Activated naive CD4-positive, alpha-beta T cell treated with anti-CD3 and anti-CD28 coated beads for 36 hours (primary cell): ENCODE measurements around the gene RPS24. TPM values are rescaled to one million over a fixed set of nuclear protein-coding genes. Genes with fewer than 3 reads are reported as not detected.
"Not testable (repeated sequence)": the region's sequence is repeated elsewhere in the genome, so short reads cannot be mapped to it uniquely, and the experiment has no call there.

Experiments used
- CTCF ChIA-PET: fragments of 350-600 bp; sonication (Branson Sonifier 250); formaldehyde crosslinking; loops from one replicate; lab custom pipeline; 2021; ENCODE audit warnings: antibody characterized with exemption; lab: Charles Lee
- DNase-seq: peaks from one replicate; pipeline ENCODE4 v3.0.0-alpha.2; 2020
- H3K27ac Mint-ChIP-seq: one replicate; pipeline ENCODE4 v1.8.0; 2021; ENCODE audit warnings: mild to moderate bottlenecking, mixed read lengths
- H3K27me3 Mint-ChIP-seq: one replicate; pipeline ENCODE4 v1.8.0; 2021; ENCODE audit warnings: low read depth, mixed read lengths
- H3K36me3 Mint-ChIP-seq: one replicate; pipeline ENCODE4 v1.8.0; 2021; ENCODE audit warnings: low read depth, mixed read lengths
- H3K4me1 Mint-ChIP-seq: one replicate; pipeline ENCODE4 v1.8.0; 2021; ENCODE audit warnings: low read depth, mixed read lengths
- H3K4me3 Mint-ChIP-seq: one replicate; pipeline ENCODE4 v1.8.0; 2021; ENCODE audit warnings: mild to moderate bottlenecking, moderate library complexity, mixed read lengths
- H3K9me3 Mint-ChIP-seq: one replicate; pipeline ENCODE4 v1.8.0; 2021; ENCODE audit warnings: mixed read lengths
- intact Hi-C: fragments of 100-400 bp; cut with micrococcal nuclease; formaldehyde crosslinking; loops from one replicate; pipeline ENCODE4 v1.15.1; 2023
- total RNA-seq, 2 experiments: library from RNA; stranded (reverse); gene quantifications; one replicate each; pipeline ENCODE4 v1.2.3, GENCODE V29; 2021

The RPS24 gene
- total RNA-seq, result 1,000 to 10,000 TPM; 2,424 to 2,524 TPM

GRCh38 chr10:78033637-78034470, at the start of gene RPS24:
Gene RPS24, plus strand, starts transcription at chr10:78033863. Its CDS starts 39 bp downstream, at chr10:78033902.
- H3K4me1 Mint-ChIP-seq, result peaks cover 51% of the 10 kb centered on the region
- peak within 1 kb of the TSS; percentile 88 for H3K4me3 Mint-ChIP-seq
- H3K9me3 Mint-ChIP-seq, result no peaks in the 10 kb centered on the region
- CTCF ChIA-PET, result interaction anchor here (1.0 kb wide), 1 partner anchor 12 kb away, joined by 4 read pairs; no protein-coding TSS in a partner anchor
- peaks cover 46% of the 10 kb centered on the region for H3K36me3 Mint-ChIP-seq
- no peaks in the 10 kb centered on the region for H3K27me3 Mint-ChIP-seq
- peak; percentile 96 for DNase-seq
- H3K27ac Mint-ChIP-seq, result peak within 1 kb of the TSS; percentile 87
- intact Hi-C loops, result loop anchor here (1.0 to 10.0 kb wide), 7 partner anchors 269 to 1411 kb away; partner anchors contain the start of genes ZCCHC24 and ZMIZ1

DNA sequence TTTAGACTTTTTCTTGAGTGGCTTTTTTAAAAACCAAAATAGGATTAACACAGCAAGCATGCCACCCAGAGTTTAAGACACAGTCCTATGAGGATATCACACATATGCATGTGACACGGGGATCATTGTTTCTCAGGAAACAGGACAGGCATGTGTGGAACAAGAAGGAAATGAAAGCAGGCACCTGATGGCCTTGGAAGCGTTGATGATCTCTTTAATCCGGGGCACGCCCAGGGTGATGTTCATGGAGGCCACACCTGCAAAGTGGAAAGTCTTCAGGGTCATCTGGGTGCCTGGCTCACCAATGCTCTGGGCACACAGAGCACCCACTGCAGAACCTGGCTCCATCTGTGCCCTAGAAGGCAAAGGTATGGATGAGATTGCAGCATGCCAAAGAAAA, 48.7 kb upstream of the RPS24 start:
- H3K4me3 Mint-ChIP-seq, result no peak overlapping the region
- no peaks in the 10 kb centered on the region for H3K4me1 Mint-ChIP-seq
- no peaks in the 10 kb centered on the region for H3K27me3 Mint-ChIP-seq
- H3K27ac Mint-ChIP-seq, result no peak overlapping the region
- no peak for DNase-seq
- peaks cover 47% of the 10 kb centered on the region for H3K36me3 Mint-ChIP-seq
- CTCF ChIA-PET, result no interaction called here
- no peaks in the 10 kb centered on the region for H3K9me3 Mint-ChIP-seq
- intact Hi-C loops, result no loop called here

GRCh38 chr10:77987671-77988255, 45.9 kb upstream of the RPS24 start:
- peaks cover 39% of the 10 kb centered on the region for H3K36me3 Mint-ChIP-seq
- H3K4me1 Mint-ChIP-seq, result no peaks in the 10 kb centered on the region
- intact Hi-C loops, result no loop called here
- no peak for DNase-seq
- H3K4me3 Mint-ChIP-seq, result no peak overlapping the region
- no peak overlapping the region for H3K27ac Mint-ChIP-seq
- CTCF ChIA-PET, result no interaction called here
- H3K9me3 Mint-ChIP-seq, result no peaks in the 10 kb centered on the region
- no peaks in the 10 kb centered on the region for H3K27me3 Mint-ChIP-seq

- peak overlapping the region; percentile 68 for H3K27ac Mint-ChIP-seq
- H3K27me3 Mint-ChIP-seq, result no peaks in the 10 kb centered on the region
- CTCF ChIA-PET, result interaction anchor here (1.2 kb wide), 1 partner anchor 13 kb away, joined by 3 read pairs; no protein-coding TSS in a partner anchor
- peaks cover 42% of the 10 kb centered on the region for H3K36me3 Mint-ChIP-seq
- no peaks in the 10 kb centered on the region for H3K4me1 Mint-ChIP-seq
- no peaks in the 10 kb centered on the region for H3K9me3 Mint-ChIP-seq
- H3K4me3 Mint-ChIP-seq, result no peak overlapping the region
- intact Hi-C loops, result no loop called here
- DNase-seq, result peak; percentile 42
Observed at GRCh38 chr10:77989081-77989724, 44.5 kb upstream of the RPS24 start.

DNA sequence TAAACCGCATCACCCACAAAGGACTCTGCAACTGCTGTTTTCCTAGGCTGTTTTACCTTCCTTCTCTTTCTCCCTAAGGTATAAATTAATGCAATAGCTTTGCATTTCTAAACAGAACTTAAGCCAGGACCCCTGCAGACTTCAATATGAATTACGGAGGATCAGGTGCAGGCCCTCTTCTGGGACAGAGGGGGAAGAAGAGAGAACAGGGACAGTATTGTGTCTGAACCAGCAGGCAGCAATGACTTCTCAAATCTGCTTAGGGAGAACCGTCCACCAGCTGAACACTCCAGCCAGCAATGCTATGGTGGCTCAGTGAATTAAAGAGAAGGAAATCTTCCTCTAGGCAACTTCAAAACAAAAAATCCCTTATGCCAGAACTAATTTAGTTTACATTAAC, 40.0 kb upstream of the RPS24 start:
- Mint-ChIP-seq H3K4me3 (no peak overlapping the region), H3K27me3 (no peaks in the 10 kb centered on the region), H3K9me3 (no peaks in the 10 kb centered on the region), H3K27ac (no peak overlapping the region), H3K4me1 (no peaks in the 10 kb centered on the region), H3K36me3 (peaks cover 48% of the 10 kb centered on the region)
- intact Hi-C loops, result no loop called here
- CTCF ChIA-PET, result no interaction called here
- DNase-seq, result no peak

DNA sequence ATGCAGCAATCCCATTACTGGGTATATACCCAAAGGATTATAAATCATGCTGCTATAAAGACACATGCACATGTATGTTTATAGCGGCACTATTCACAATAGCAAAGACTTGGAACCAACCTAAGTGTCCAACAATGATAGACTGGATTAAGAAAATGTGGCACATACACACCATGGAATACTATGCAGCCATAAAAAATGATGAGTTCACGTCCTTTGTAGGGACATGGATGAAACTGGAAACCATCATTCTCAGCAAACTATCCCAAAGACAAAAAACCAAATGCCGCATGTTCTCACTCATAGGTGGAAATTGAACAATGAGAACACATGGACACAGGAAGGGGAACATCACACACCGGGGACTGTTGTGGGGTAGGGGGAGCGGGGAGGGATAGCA, 34.9 kb upstream of the RPS24 start:
- H3K4me1 Mint-ChIP-seq, DNase-seq, H3K27me3 Mint-ChIP-seq, H3K27ac Mint-ChIP-seq, H3K9me3 Mint-ChIP-seq, intact Hi-C loops, H3K4me3 Mint-ChIP-seq, CTCF ChIA-PET: not testable (repeated sequence)
- peaks cover 60% of the 10 kb centered on the region for H3K36me3 Mint-ChIP-seq

DNA sequence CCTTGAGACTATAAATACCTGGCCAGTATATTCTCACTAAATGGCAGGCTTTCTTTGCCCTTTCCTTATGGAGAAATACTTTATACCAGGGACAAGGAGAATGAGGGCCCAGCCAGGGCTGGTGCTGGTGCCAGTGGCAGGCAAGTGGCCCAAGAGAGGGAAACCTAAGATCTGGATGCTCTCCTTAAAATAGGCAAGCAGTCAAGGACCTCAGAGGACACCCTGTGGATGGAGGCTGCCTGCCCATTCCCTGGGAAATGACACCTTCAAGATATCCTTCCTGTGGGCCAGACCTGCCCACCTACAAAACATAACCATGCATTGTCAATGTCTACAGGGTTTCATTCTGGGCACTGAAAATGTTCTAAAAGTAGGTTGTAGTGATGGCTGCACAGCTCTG, 33.5 kb upstream of the RPS24 start:
- intact Hi-C loops, result no loop called here
- Mint-ChIP-seq H3K4me3 (no peak overlapping the region), H3K27ac (no peak overlapping the region), H3K36me3 (peaks cover 59% of the 10 kb centered on the region), H3K9me3 (no peaks in the 10 kb centered on the region), H3K4me1 (no peaks in the 10 kb centered on the region), H3K27me3 (no peaks in the 10 kb centered on the region)
- no peak for DNase-seq
- CTCF ChIA-PET, result interaction anchor here (0.6 kb wide), 1 partner anchor 9 kb away, joined by 5 read pairs; no protein-coding TSS in a partner anchor

GRCh38 chr10:78000956-78001472, 32.6 kb upstream of the RPS24 start:
- CTCF ChIA-PET, result no interaction called here
- intact Hi-C loops, result no loop called here
- no peak for DNase-seq
- Mint-ChIP-seq H3K27me3 (no peaks in the 10 kb centered on the region), H3K27ac (no peak overlapping the region), H3K4me3 (no peak overlapping the region), H3K36me3 (peaks cover 63% of the 10 kb centered on the region), H3K9me3 (no peaks in the 10 kb centered on the region), H3K4me1 (no peaks in the 10 kb centered on the region)

GRCh38 chr10:78002541-78003288, 30.9 kb upstream of the RPS24 start:
- Mint-ChIP-seq H3K4me1 (no peaks in the 10 kb centered on the region), H3K4me3 (no peak overlapping the region), H3K27ac (no peak overlapping the region), H3K36me3 (peaks cover 61% of the 10 kb centered on the region), H3K27me3 (no peaks in the 10 kb centered on the region), H3K9me3 (no peaks in the 10 kb centered on the region)
- CTCF ChIA-PET, result interaction anchor here (0.6 to 1.1 kb wide), 2 partner anchors 13 to 292 kb away, joined by 3 read pairs; no protein-coding TSS in a partner anchor
- no peak for DNase-seq
- intact Hi-C loops, result no loop called here

GRCh38 chr10:78004215-78005026, 29.2 kb upstream of the RPS24 start:
- no peak overlapping the region for H3K27ac Mint-ChIP-seq
- CTCF ChIA-PET, result no interaction called here
- no peak overlapping the region for H3K4me3 Mint-ChIP-seq
- H3K27me3 Mint-ChIP-seq, result no peaks in the 10 kb centered on the region
- H3K36me3 Mint-ChIP-seq, result peaks cover 59% of the 10 kb centered on the region
- no peaks in the 10 kb centered on the region for H3K4me1 Mint-ChIP-seq
- intact Hi-C loops, result no loop called here
- no peak for DNase-seq
- H3K9me3 Mint-ChIP-seq, result no peaks in the 10 kb centered on the region

- DNase-seq, result no peak
- H3K9me3 Mint-ChIP-seq, result no peaks in the 10 kb centered on the region
- intact Hi-C loops, result loop anchor here (2.0 kb wide), 1 partner anchor 126 kb away; no protein-coding TSS in a partner anchor
- H3K36me3 Mint-ChIP-seq, result peaks cover 53% of the 10 kb centered on the region
- CTCF ChIA-PET, result no interaction called here
- H3K4me3 Mint-ChIP-seq, result no peak overlapping the region
- H3K27ac Mint-ChIP-seq, result no peak overlapping the region
- no peaks in the 10 kb centered on the region for H3K4me1 Mint-ChIP-seq
- H3K27me3 Mint-ChIP-seq, result no peaks in the 10 kb centered on the region
Observed at GRCh38 chr10:78007172-78007571, 26.5 kb upstream of the RPS24 start.
